GM23338 (cell line): ENCODE measurements around the gene NPY. TPM values are rescaled to one million over a fixed set of nuclear protein-coding genes. Genes with fewer than 3 reads are reported as not detected.

Source experiments
- ATAC-seq: fragments of 200-7000 bp; cut with Tn5 transposase; 3 replicates; pipeline ENCODE4 v1.9.1; 2020
- DNase-seq: peaks from one replicate; pipeline ENCODE4 v3.0.0-alpha.2; 2015; ENCODE audit warnings: low spot score
- H2AFZ ChIP-seq: fragments of 200-600 bp; sonication (generic); 2 replicates; pipeline ENCODE4 v1.8.0; 2016; ENCODE audit warnings: antibody characterized with exemption, mild to moderate bottlenecking, moderate library complexity
- H3F3A ChIP-seq: fragments of 200-600 bp; sonication (generic); replicated peaks from 2 replicates; pipeline ENCODE4 v1.8.0; 2017; ENCODE audit warnings: antibody characterized with exemption, mixed run types, low read depth
- H3K27ac ChIP-seq: fragments of 200-600 bp; sonication (generic); 2 replicates; pipeline ENCODE4 v1.6.1; 2016; ENCODE audit warnings: low read depth
- H3K27me3 ChIP-seq: fragments of 200-600 bp; sonication (generic); 2 replicates; pipeline ENCODE4 v1.8.0; 2016; ENCODE audit warnings: mild to moderate bottlenecking, mixed run types, moderate library complexity; ENCODE audit not compliant: insufficient read depth
- H3K36me3 ChIP-seq: fragments of 200-600 bp; sonication (generic); 2 replicates; pipeline ENCODE4 v1.8.0; 2016; ENCODE audit warnings: mild to moderate bottlenecking; ENCODE audit not compliant: insufficient read depth
- H3K4me1 ChIP-seq: fragments of 200-600 bp; sonication (generic); 2 replicates; pipeline ENCODE4 v1.8.0; 2016; ENCODE audit warnings: mild to moderate bottlenecking, moderate library complexity; ENCODE audit not compliant: insufficient read depth
- H3K4me2 ChIP-seq: fragments of 200-600 bp; sonication (generic); 2 replicates; pipeline ENCODE4 v1.7.1; 2017; ENCODE audit warnings: mixed run types
- H3K4me3 ChIP-seq: fragments of 200-600 bp; sonication (generic); 2 replicates; pipeline ENCODE4 v1.6.1; 2016; ENCODE audit warnings: mixed run types
- H3K79me2 ChIP-seq: fragments of 200-600 bp; sonication (generic); replicated peaks from 2 replicates; pipeline ENCODE4 v1.8.0; 2017; ENCODE audit warnings: mild to moderate bottlenecking; ENCODE audit not compliant: insufficient read depth
- H3K9me2 ChIP-seq: fragments of 200-600 bp; sonication (generic); 2 replicates; pipeline ENCODE4 v1.8.0; 2017; ENCODE audit not compliant: insufficient read depth
- H4K20me1 ChIP-seq: fragments of 200-600 bp; sonication (generic); replicated peaks from 2 replicates; pipeline ENCODE4 v1.8.0; 2017; ENCODE audit warnings: mild to moderate bottlenecking; ENCODE audit not compliant: insufficient read depth
- H3K27ac Mint-ChIP-seq: 2 replicates; pipeline ENCODE4 v1.8.0; 2020; ENCODE audit warnings: inconsistent platforms, mild to moderate bottlenecking, moderate library complexity, mixed read lengths
- H3K27me3 Mint-ChIP-seq: 3 replicates; pipeline ENCODE4 v1.8.0; 2022; ENCODE audit warnings: low read depth, mild to moderate bottlenecking, moderate library complexity, mixed read lengths, inconsistent platforms; ENCODE audit not compliant: insufficient read depth, poor library complexity
- H3K36me3 Mint-ChIP-seq: 3 replicates; pipeline ENCODE4 v1.8.0; 2021; ENCODE audit warnings: low read depth, mild to moderate bottlenecking, inconsistent platforms, moderate library complexity, mixed read lengths
- H3K4me1 Mint-ChIP-seq: 3 replicates; pipeline ENCODE4 v1.8.0; 2020; ENCODE audit warnings: mild to moderate bottlenecking, inconsistent platforms, mixed read lengths
- H3K4me3 Mint-ChIP-seq: 3 replicates; pipeline ENCODE4 v1.8.0; 2021; ENCODE audit warnings: moderate library complexity, mild to moderate bottlenecking, inconsistent platforms, mixed read lengths
- H3K9me3 Mint-ChIP-seq: 3 replicates; pipeline ENCODE4 v1.8.0; 2020; ENCODE audit warnings: moderate library complexity, mild to moderate bottlenecking, inconsistent platforms, mixed read lengths
- CREB1 ChIP-seq: fragments of 250-450 bp; sonication (Bioruptor Pico); IDR thresholded peaks from 2 replicates; pipeline ENCODE4 v1.5.0; 2020; ENCODE audit warnings: low read depth, mild to moderate bottlenecking, moderate library complexity
- EZH2 ChIP-seq: fragments of 200-600 bp; sonication (generic); IDR thresholded peaks from one replicate; pipeline ENCODE4 v1.8.0; 2017; ENCODE audit warnings: antibody characterized with exemption, mild to moderate bottlenecking, low read depth; ENCODE audit not compliant: unreplicated experiment
- EZH2phosphoT487 ChIP-seq: fragments of 200-600 bp; sonication (generic); IDR thresholded peaks from one replicate; pipeline ENCODE4 v1.8.1; 2018; ENCODE audit warnings: antibody characterized with exemption; ENCODE audit not compliant: unreplicated experiment
- JUNB ChIP-seq: IDR thresholded peaks from one replicate; pipeline ENCODE4 v1.6.1; 2016; ENCODE audit warnings: antibody characterized with exemption; ENCODE audit not compliant: unreplicated experiment
- NANOG ChIP-seq: IDR thresholded peaks from 2 replicates; pipeline ENCODE4 v1.6.1; 2016; ENCODE audit warnings: antibody characterized with exemption, borderline replicate concordance
- POLR2AphosphoS5 ChIP-seq: IDR thresholded peaks from 2 replicates; pipeline ENCODE4 v1.6.1; 2016; ENCODE audit warnings: antibody characterized with exemption, low read depth
- STAT1 ChIP-seq: IDR thresholded peaks from one replicate; pipeline ENCODE4 v1.6.1; 2016; ENCODE audit warnings: antibody characterized with exemption; ENCODE audit not compliant: unreplicated experiment
- ZNF331 ChIP-seq: fragments of 250-450 bp; sonication (Bioruptor Pico); IDR thresholded peaks from 2 replicates; pipeline ENCODE4 v1.5.0; 2020; ENCODE audit warnings: low read depth, mild to moderate bottlenecking, moderate library complexity
- polyA plus RNA-seq: library from polyadenylated mRNA; unstranded; fragments of >200 nt; fragmentation: Nextera tagmentation; extraction: Ambion mirVana; gene quantifications from 2 replicates; pipeline ENCODE4 v1.2.1, GENCODE V29; 2016
- total RNA-seq: library from RNA; depleted of rRNA; stranded (reverse); fragments of >200 nt; shearing (Covaris generic); gene quantifications from 2 replicates; pipeline ENCODE4 v1.2.3, GENCODE V29; 2014
- TF ChIP-seq, protein P1 (sequence below), 2 experiments: fragments of 200-600 bp in 1 of 2; sonication (generic) in 1 of 2; conservative IDR thresholded peaks; 2 replicates each; pipeline versions ENCODE4 v1.5.1 to v1.6.1; 2016 to 2017; ENCODE audit warnings: antibody characterized with exemption in 2 of 2, low read depth in 2 of 2, mild to moderate bottlenecking in 2 of 2, moderate library complexity in 1 of 2
- TF ChIP-seq, protein P2 (sequence below): IDR thresholded peaks from one replicate; pipeline ENCODE4 v1.6.1; 2018; ENCODE audit warnings: antibody characterized with exemption; ENCODE audit not compliant: unreplicated experiment

Gene NPY
- total and polyA plus RNA-seq, 2 experiments from 2014 or later, result 7.0 TPM; not detected in 1

DNA sequence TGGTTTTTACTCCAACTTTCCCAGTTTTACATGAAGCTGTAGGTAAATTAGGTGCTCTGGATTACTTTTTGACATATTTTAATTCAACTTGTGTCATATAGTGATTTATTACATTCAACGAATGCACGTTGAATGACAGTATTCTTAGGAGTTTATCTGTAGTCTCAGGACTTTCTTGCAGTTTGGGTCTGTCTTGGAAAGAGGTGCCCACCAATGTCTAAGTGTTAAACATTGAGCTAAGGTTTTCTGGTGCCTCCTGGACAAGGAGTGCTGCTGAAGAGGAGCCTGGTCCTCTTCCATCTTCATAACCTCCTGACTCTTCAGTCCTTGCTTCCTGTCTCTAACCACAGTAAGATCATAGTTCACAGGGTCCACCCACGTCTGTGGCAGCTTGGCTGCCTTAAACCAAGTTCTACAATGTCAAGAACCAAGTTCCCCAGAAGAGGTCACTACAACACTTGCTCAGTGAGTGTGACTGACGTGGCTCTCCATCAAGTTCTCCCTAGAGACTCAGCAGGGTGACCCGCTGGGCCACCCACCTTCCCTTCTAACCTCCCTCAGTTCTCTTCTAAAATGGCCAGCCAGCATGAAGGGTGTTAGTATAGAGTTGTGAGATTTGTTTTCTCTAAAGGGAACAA, 6.1 kb downstream of the NPY start:
- Histone ChIP-seq H3K27ac (no peak overlapping the region), H4K20me1 (no peaks in the 10 kb centered on the region; the same call in 1 of the 2 replicates), H3K4me3 (no peak overlapping the region), H3K4me2 (no peak overlapping the region), H2AFZ (no peak overlapping the region), H3K4me1 (peaks cover 39% of the 10 kb centered on the region), H3F3A (no peaks in the 10 kb centered on the region), H3K27me3 (peaks cover 32% of the 10 kb centered on the region), H3K9me2 (no peaks in the 10 kb centered on the region), H3K79me2 (no peaks in the 10 kb centered on the region), H3K36me3 (no peaks in the 10 kb centered on the region)
- H3K27ac Mint-ChIP-seq, result no peak overlapping the region
- ATAC-seq (peak; percentile 86), DNase-seq (peak; percentile 80)
- H3K4me3 Mint-ChIP-seq, result no peak overlapping the region
- H3K9me3 Mint-ChIP-seq, result no peaks in the 10 kb centered on the region
- peaks cover 47% of the 10 kb centered on the region for H3K4me1 Mint-ChIP-seq
- peaks cover 12% of the 10 kb centered on the region for H3K27me3 Mint-ChIP-seq
- no peaks in the 10 kb centered on the region for H3K36me3 Mint-ChIP-seq
- TF ChIP-seq, protein P1, sequence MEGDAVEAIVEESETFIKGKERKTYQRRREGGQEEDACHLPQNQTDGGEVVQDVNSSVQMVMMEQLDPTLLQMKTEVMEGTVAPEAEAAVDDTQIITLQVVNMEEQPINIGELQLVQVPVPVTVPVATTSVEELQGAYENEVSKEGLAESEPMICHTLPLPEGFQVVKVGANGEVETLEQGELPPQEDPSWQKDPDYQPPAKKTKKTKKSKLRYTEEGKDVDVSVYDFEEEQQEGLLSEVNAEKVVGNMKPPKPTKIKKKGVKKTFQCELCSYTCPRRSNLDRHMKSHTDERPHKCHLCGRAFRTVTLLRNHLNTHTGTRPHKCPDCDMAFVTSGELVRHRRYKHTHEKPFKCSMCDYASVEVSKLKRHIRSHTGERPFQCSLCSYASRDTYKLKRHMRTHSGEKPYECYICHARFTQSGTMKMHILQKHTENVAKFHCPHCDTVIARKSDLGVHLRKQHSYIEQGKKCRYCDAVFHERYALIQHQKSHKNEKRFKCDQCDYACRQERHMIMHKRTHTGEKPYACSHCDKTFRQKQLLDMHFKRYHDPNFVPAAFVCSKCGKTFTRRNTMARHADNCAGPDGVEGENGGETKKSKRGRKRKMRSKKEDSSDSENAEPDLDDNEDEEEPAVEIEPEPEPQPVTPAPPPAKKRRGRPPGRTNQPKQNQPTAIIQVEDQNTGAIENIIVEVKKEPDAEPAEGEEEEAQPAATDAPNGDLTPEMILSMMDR (conservative IDR thresholded peaks at IDR 0.05; ENCODE audit: low read depth in 2 of 2), result peak; percentile 65 to 86
- TF ChIP-seq POLR2AphosphoS5 (no peak), EZH2phosphoT487 (no peak), CREB1 (peak; percentile 58; the same call in 1 of the 2 replicates)

DNA sequence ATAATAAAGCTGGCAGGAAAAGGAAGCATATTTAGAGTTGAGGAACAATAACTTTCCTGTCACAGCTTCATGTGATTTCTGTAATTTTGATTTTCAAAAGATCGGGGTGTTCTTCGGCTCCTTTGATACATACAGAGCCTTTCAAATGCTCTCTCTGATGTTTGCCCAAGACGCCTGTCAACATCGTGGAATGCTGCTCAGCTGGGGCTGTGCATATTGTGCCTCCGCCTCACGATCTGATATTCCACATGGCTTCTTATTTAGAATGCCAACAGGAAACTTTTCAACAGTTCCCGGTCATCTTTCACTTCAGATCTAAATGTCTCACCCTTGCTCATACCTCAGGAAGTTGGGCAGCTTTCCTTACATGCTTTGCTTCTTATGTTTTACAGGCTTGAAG, 7.3 kb downstream of the NPY start:
- ATAC-seq, result no peak
- Histone ChIP-seq H4K20me1 (no peaks in the 10 kb centered on the region), H3F3A (no peaks in the 10 kb centered on the region), H3K79me2 (no peaks in the 10 kb centered on the region), H3K4me1 (peaks cover 30% of the 10 kb centered on the region), H3K4me3 (no peak overlapping the region), H3K9me2 (no peaks in the 10 kb centered on the region), H2AFZ (no peak overlapping the region), H3K27me3 (peaks cover 21% of the 10 kb centered on the region), H3K4me2 (no peak overlapping the region), H3K27ac (no peak overlapping the region), H3K36me3 (no peaks in the 10 kb centered on the region)
- Mint-ChIP-seq H3K27me3 (peaks cover 2% of the 10 kb centered on the region), H3K9me3 (no peaks in the 10 kb centered on the region), H3K4me3 (no peak overlapping the region), H3K4me1 (peaks cover 40% of the 10 kb centered on the region), H3K27ac (no peak overlapping the region), H3K36me3 (no peaks in the 10 kb centered on the region)
- no peak for DNase-seq
- TF ChIP-seq ZNF331 (CRISPR knock-in tag) (no peak), EZH2phosphoT487 (no peak), POLR2AphosphoS5 (no peak), EZH2 (no peak), STAT1 (no peak), NANOG (no peak), JUNB (no peak)
- TF ChIP-seq, protein P2, sequence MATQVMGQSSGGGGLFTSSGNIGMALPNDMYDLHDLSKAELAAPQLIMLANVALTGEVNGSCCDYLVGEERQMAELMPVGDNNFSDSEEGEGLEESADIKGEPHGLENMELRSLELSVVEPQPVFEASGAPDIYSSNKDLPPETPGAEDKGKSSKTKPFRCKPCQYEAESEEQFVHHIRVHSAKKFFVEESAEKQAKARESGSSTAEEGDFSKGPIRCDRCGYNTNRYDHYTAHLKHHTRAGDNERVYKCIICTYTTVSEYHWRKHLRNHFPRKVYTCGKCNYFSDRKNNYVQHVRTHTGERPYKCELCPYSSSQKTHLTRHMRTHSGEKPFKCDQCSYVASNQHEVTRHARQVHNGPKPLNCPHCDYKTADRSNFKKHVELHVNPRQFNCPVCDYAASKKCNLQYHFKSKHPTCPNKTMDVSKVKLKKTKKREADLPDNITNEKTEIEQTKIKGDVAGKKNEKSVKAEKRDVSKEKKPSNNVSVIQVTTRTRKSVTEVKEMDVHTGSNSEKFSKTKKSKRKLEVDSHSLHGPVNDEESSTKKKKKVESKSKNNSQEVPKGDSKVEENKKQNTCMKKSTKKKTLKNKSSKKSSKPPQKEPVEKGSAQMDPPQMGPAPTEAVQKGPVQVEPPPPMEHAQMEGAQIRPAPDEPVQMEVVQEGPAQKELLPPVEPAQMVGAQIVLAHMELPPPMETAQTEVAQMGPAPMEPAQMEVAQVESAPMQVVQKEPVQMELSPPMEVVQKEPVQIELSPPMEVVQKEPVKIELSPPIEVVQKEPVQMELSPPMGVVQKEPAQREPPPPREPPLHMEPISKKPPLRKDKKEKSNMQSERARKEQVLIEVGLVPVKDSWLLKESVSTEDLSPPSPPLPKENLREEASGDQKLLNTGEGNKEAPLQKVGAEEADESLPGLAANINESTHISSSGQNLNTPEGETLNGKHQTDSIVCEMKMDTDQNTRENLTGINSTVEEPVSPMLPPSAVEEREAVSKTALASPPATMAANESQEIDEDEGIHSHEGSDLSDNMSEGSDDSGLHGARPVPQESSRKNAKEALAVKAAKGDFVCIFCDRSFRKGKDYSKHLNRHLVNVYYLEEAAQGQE, result no peak
